ENCODE results near the gene NUP62.

DNA sequence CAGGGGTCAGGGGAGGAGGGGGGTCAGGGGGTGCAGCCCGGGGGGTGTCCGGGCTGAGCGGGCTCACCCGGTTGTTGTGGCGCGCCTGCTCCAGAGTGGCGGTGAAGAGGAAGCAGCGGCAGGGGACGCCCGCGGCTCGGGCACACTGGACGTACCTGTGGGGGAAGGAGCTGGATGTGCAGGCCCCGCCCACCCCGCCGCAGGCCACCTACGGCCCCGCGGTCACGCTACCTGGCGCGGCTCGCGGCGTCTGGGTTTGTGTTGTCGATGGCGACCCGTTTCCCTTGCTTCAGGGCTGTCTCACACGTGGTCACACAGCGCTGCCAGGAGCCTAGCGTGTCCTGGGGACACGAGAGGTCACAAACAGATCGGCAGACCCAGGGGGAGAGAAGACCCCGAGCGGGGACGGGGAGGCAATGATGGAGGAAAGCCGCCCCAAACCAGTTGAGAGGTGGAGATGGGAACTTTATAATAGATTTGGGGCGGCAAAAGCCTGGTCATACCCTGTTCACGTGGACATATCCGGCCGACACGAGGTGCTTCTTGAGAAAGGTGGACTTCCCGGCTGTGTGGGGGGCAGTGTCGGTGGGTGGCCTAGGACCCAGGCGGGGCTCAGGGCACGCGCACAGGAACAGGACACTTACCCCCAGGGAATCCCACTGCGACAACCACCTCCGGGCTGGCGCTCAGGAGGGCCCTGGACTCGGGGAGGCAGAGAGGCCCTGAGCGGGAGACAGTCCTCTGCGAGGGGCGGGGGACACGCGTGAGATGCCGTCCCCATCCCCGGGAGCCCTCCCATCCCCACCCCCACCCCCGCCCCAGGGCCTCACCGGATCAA is 67.5 kb downstream of the NUP62 start:
- TF ChIP-seq, protein P1, sequence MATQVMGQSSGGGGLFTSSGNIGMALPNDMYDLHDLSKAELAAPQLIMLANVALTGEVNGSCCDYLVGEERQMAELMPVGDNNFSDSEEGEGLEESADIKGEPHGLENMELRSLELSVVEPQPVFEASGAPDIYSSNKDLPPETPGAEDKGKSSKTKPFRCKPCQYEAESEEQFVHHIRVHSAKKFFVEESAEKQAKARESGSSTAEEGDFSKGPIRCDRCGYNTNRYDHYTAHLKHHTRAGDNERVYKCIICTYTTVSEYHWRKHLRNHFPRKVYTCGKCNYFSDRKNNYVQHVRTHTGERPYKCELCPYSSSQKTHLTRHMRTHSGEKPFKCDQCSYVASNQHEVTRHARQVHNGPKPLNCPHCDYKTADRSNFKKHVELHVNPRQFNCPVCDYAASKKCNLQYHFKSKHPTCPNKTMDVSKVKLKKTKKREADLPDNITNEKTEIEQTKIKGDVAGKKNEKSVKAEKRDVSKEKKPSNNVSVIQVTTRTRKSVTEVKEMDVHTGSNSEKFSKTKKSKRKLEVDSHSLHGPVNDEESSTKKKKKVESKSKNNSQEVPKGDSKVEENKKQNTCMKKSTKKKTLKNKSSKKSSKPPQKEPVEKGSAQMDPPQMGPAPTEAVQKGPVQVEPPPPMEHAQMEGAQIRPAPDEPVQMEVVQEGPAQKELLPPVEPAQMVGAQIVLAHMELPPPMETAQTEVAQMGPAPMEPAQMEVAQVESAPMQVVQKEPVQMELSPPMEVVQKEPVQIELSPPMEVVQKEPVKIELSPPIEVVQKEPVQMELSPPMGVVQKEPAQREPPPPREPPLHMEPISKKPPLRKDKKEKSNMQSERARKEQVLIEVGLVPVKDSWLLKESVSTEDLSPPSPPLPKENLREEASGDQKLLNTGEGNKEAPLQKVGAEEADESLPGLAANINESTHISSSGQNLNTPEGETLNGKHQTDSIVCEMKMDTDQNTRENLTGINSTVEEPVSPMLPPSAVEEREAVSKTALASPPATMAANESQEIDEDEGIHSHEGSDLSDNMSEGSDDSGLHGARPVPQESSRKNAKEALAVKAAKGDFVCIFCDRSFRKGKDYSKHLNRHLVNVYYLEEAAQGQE (IDR thresholded peaks at IDR 0.05; ENCODE audit: low read depth): no peak
- no peak for TF ChIP-seq POLR2A (IDR thresholded peaks at IDR 0.05; ENCODE audit: borderline replicate concordance, extremely low read depth, insufficient read depth, insufficient read length)
- TF ChIP-seq, protein P2, sequence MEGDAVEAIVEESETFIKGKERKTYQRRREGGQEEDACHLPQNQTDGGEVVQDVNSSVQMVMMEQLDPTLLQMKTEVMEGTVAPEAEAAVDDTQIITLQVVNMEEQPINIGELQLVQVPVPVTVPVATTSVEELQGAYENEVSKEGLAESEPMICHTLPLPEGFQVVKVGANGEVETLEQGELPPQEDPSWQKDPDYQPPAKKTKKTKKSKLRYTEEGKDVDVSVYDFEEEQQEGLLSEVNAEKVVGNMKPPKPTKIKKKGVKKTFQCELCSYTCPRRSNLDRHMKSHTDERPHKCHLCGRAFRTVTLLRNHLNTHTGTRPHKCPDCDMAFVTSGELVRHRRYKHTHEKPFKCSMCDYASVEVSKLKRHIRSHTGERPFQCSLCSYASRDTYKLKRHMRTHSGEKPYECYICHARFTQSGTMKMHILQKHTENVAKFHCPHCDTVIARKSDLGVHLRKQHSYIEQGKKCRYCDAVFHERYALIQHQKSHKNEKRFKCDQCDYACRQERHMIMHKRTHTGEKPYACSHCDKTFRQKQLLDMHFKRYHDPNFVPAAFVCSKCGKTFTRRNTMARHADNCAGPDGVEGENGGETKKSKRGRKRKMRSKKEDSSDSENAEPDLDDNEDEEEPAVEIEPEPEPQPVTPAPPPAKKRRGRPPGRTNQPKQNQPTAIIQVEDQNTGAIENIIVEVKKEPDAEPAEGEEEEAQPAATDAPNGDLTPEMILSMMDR (IDR thresholded peaks at IDR 0.05 in 2 of 3, conservative IDR thresholded peaks at IDR 0.05 in 1 of 3; ENCODE audit: borderline replicate concordance in 1 of 3, insufficient read depth in 1 of 3, low read depth in 2 of 3, low read length in 2 of 3): no peak
- TF ChIP-seq EZH2phosphoT487 (IDR thresholded peaks at IDR 0.05; ENCODE audit: borderline replicate concordance): no peak
- TF ChIP-seq RAD21 (IDR thresholded peaks at IDR 0.05; ENCODE audit: low read depth): no peak
- TF ChIP-seq CBX3 (IDR thresholded peaks at IDR 0.05; ENCODE audit: low read depth): no peak
- TF ChIP-seq, protein P3, sequence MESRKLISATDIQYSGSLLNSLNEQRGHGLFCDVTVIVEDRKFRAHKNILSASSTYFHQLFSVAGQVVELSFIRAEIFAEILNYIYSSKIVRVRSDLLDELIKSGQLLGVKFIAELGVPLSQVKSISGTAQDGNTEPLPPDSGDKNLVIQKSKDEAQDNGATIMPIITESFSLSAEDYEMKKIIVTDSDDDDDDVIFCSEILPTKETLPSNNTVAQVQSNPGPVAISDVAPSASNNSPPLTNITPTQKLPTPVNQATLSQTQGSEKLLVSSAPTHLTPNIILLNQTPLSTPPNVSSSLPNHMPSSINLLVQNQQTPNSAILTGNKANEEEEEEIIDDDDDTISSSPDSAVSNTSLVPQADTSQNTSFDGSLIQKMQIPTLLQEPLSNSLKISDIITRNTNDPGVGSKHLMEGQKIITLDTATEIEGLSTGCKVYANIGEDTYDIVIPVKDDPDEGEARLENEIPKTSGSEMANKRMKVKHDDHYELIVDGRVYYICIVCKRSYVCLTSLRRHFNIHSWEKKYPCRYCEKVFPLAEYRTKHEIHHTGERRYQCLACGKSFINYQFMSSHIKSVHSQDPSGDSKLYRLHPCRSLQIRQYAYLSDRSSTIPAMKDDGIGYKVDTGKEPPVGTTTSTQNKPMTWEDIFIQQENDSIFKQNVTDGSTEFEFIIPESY (IDR thresholded peaks at IDR 0.05; ENCODE audit: extremely low read depth, insufficient replicate concordance, low read length): no peak
- TF ChIP-seq, protein P4, sequence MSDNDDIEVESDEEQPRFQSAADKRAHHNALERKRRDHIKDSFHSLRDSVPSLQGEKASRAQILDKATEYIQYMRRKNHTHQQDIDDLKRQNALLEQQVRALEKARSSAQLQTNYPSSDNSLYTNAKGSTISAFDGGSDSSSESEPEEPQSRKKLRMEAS (IDR thresholded peaks at IDR 0.05): no peak
- no peak for TF ChIP-seq EGR1 (IDR thresholded peaks at IDR 0.05; ENCODE audit: low read depth)
- no peak for TF ChIP-seq ZFX (IDR thresholded peaks at IDR 0.05)
- TF ChIP-seq CEBPB (IDR thresholded peaks at IDR 0.05; ENCODE audit: low read depth): no peak
- no peak; the same call in 1 of the 2 replicates for TF ChIP-seq POLR2AphosphoS5 (IDR thresholded peaks at IDR 0.05; ENCODE audit: low read depth, low read length)
- TF ChIP-seq EZH2 (IDR thresholded peaks at IDR 0.05): no peak
